Activated CD8-positive, alpha-beta memory T cell treated with anti-CD3 and anti-CD28 coated beads for 24 hours (primary cell): ENCODE results near the gene CD163L1.
"Not testable (repeated sequence)": the region's sequence is repeated elsewhere in the genome, so short reads cannot be mapped to it uniquely, and the experiment has no call there.

Source experiments
- DNase-seq: peaks from one replicate; pipeline ENCODE4 v3.0.0-alpha.2; 2020

Gene CD163L1

GRCh38 chr12:7403466-7403865 is 40.5 kb downstream of the CD163L1 start:
- DNase-seq: no peak

GRCh38 chr12:7399089-7399488 is 44.9 kb downstream of the CD163L1 start:
- DNase-seq: no peak

- DNase-seq: no peak
These were observed 47.5 kb downstream of the CD163L1 start for GRCh38 chr12:7396418-7396817.

GRCh38 chr12:7395950-7396349 is 48.0 kb downstream of the CD163L1 start:
- no peak for DNase-seq

GRCh38 chr12:7387289-7387688 is 56.7 kb downstream of the CD163L1 start:
- DNase-seq: no peak

GRCh38 chr12:7383157-7383556 is 60.8 kb downstream of the CD163L1 start:
- DNase-seq: no peak

GRCh38 chr12:7376196-7376595 is 67.8 kb downstream of the CD163L1 start:
- no peak for DNase-seq

GRCh38 chr12:7375145-7375543 is 68.8 kb downstream of the CD163L1 start:
- no peak for DNase-seq

GRCh38 chr12:7374423-7375144 is 69.4 kb downstream of the CD163L1 start:
- no peak for DNase-seq

- no peak for DNase-seq
These were observed 70.7 kb downstream of the CD163L1 start for GRCh38 chr12:7373226-7373625.

GRCh38 chr12:7369274-7369729 is 74.7 kb downstream of the CD163L1 start:
- no peak for DNase-seq

GRCh38 chr12:7362734-7363133 is 81.2 kb downstream of the CD163L1 start:
- no peak for DNase-seq

GRCh38 chr12:7361265-7361664 is 82.7 kb downstream of the CD163L1 start:
- no peak for DNase-seq

- DNase-seq: no peak
These were observed 89.4 kb downstream of the CD163L1 start for GRCh38 chr12:7354529-7354928.

- no peak for DNase-seq
These were observed 91.3 kb downstream of the CD163L1 start for GRCh38 chr12:7352661-7353060.

- no peak for DNase-seq
These were observed 92.8 kb downstream of the CD163L1 start for GRCh38 chr12:7351177-7351576.

GRCh38 chr12:7349418-7349817 is 94.5 kb downstream of the CD163L1 start:
- no peak for DNase-seq

GRCh38 chr12:7346551-7347225 is 97.3 kb downstream of the CD163L1 start:
- DNase-seq: no peak

GRCh38 chr12:7344833-7345606 is 98.9 kb downstream of the CD163L1 start:
- no peak for DNase-seq

GRCh38 chr12:7339675-7340074 is 104.3 kb downstream of the CD163L1 start:
- DNase-seq: no peak

GRCh38 chr12:7337790-7338189 is 106.2 kb downstream of the CD163L1 start:
- not testable (repeated sequence) for DNase-seq

- DNase-seq: no peak
These were observed 116.0 kb downstream of the CD163L1 start for GRCh38 chr12:7327918-7328317.

- DNase-seq: no peak
These were observed 119.8 kb downstream of the CD163L1 start for GRCh38 chr12:7324176-7324575.

GRCh38 chr12:7322599-7322998 is 121.4 kb downstream of the CD163L1 start:
- DNase-seq: no peak
